NCI-H2107 treated with DMSO at 0.1 percent for 48 hours (cell line): Measurements from ENCODE around the gene RRP1.

Source experiments
- DNase-seq: peaks from one replicate; lab custom pipeline; 2025; ENCODE audit not compliant: unreplicated experiment; lab: John Stamatoyannopoulos, UW

RRP1 gene

DNA sequence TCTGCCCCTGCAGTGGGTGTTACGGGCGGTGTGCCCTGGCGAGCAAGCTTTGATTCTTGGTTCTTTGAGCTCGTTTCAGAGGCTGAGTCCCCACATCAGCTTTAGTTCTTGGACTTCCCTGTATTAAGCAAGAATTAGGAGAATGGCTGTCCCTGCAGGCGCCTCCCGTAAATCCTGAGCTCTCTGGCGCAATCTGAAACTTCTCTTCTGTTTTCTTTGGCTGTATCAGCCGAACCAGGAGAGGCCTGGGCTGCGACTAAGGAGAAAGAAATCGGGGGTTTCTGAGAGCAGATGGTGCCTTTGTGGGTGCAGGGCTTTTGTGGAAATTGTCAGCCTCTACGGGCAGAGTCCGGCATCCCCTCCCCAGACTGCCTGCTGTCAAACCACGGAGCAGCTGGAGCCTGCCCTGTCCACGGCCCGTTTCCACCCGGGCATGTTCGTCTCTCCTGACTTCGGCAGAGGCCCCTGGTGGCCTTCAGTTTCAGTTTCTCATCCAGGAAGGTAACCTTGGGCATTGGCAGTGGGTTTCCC lies 31.2 kb upstream of the RRP1 start:
- no peak for DNase-seq

DNA sequence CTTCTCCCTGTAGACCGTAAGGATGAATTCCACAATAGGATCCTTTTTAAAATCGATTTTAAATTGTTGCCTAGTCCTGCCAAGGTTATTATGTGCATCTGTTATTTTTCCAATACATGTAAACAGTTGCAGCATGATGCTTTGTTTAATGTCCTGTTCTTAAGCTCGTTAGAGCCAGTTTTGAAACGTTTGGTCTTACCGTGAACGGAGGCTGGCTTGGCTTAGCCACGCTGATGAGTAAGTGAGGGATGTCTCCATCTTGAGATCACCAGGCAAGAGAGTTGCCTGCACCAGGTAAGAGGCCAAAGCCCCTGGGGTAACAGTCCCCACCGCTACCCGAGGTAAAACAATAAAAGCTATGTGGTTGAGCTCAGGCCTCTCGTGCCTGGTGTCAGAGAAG lies 30.6 kb upstream of the RRP1 start:
- no peak for DNase-seq

DNA sequence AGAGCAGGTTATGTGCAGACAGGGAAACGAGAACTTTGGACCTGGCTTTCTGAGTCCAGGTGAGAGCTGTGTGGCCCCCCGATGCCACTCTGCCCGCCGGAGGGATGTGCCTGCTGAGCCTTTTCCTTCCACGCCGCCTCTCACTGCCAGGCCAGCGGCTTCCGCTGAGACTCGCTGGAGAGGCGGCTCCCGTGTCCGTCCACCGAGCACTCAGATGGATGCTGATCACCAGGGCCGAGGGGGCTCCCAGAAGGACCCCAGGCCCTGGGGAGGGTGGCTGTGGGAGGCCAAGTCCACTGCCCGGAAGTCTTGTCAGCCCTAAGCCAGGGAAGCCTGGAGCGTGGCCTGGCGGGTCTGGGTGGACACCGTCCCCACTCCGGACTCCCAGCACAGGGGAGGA lies 29.7 kb upstream of the RRP1 start:
- no peak for DNase-seq

DNA sequence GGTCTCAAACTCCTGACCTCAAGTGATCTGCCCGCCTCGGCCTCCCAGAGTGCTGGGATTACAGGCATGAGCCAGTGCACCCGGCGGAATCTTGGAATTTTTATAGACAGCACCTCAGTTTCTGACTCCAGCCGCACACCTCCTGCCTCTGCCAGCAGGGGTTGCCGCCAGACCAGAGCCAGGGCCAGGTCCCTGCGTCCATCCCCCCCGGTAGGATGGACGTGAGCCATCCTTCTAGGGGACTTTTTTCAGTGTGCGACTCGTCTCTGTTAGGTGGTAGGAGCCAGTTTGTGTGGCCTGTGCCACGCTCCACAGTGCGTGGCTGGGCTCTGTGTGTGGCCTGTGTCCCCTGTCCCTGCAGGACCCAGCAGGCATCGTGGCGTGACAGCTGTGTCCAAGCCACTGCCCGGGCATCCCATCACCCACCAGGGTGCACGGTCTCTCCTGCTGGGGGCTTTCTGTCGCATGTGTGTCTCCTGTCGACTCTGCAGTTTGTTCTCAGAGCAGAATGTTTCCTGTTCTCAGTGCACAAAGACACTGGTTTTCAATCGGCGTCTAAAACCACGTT lies 28.9 kb upstream of the RRP1 start:
- DNase-seq = no peak

DNA sequence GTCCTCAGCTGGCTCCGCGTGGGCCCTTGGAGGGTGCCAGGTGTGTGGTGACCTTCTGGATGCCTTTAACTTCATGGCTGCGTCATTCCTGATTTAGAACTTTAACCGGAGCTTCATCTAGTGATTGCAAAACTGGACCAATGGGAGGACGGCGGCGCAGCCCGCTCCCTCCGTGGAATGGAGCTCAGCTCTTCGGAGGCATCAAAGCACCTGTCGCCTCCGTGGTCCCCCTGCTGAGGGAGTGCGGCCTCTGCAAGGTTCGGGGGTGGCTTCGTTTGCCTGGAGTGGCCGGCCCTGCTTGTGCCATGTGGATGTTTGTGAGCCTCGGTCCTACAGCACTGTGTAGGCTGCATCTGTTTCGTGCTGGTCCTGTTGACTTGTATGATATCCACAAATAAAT lies 27.5 kb upstream of the RRP1 start:
- DNase-seq = no peak

DNA sequence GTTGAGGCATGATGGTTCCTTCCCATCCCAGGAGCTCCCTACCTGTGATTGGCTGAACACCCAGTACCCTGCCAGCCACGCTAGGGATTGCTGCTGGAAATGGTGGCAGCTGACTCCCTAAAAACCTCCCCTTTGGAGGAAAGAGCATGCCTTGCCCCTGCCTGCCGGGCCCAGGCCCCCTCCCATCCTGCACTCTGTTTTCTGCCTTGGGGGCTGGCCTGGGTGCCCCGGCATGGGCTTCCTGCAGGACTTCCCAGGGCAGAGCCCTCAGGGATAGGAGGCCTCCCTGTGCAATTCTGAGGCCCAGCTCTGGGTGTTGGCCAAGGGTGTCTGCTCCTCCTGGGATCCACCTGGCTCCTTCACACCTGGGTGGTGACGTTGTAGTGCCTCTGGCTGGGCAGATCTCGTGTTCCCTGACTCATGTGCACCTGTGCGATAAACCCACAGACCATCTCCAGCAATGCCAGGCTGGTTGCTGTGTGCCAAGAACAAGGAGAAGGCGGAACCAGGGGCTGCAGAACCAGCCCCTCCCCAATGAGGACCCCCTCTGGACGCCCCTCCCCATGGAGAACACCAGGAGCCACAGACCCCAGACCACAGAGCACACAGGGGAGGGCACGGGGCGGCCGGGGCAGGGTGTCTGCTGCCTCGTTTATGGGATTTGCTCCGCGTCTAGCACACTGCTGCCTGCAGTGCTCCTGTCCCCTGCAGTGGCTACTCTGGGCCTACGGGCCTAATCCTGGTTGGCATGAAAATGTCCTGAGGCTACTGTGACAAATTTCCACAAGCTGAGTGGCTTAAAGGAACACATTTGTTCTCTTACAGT lies 26.9 kb upstream of the RRP1 start:
- no peak for DNase-seq

DNA sequence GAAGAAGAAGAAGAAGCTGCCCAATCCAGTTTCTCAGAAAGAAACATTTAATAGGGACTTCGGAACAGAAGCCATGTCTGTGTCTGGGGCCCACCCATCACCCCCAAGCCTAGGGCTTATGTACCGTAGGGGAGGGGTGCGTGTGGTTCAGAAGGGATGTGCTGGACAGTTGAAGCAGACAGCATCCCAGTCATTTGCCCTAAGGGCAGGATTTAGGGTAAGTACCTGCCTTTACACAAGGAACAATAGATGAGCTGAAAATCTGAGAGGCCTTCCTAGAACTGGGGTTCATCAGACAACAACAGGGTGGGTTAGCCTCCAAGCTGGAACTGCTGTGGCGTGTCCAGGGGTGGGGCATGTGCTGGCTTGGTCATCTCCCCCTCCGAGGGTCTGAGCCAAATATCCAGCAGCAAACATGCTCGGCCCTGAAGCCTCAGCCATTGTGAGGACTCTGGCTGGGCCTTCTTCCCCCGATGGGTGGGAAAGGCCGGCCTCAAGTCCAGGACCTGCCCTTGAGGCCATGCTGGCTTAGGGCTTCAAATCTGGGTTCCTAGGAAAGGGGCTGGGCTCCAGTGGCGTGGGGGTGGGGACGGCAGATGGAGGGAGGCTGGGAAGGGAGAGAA lies 25.4 kb upstream of the RRP1 start:
- no peak for DNase-seq

DNA sequence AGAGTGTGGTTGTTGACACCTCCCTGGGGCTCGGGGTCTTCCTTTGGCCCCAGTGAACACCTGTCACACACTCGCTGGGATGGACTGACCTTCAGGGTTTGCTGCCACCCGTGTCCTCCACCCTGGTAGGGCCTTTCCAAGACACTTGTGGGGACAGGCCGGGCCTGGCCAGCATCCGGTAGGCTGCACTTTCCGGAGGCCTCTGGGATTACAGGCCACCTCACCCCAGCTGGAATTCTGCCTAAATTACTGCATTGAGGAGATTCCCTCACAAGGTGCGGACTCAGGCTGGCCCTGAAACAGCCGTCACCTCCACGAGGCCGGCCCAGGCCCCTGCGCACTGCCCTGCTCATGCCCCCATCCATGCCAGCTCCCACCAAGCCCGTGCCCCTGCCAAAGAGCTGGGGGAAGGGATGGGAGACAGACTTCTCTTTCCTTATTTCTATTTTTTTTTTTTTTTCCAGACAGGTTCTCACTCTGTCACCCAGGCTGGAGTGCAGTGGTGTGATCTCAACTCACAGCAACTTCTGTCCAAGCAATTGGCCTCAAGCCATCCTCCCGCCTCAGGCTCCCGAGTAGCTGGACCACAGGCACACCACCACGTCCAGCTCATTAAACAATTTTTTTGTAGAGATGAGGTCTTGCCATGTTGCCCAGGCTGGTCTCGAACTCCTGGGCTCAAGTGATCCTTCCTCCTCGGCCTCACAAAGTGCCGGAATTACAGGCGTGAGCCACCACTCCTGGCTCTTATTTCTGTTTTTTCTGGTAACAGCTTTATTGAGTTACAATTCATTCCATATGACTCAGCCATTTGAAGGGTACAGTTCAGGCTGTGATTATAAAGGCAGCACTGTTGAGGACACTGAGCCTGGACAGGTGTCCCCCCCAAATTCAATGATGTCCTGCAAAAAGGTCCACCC lies 24.5 kb upstream of the RRP1 start:
- no peak for DNase-seq

DNA sequence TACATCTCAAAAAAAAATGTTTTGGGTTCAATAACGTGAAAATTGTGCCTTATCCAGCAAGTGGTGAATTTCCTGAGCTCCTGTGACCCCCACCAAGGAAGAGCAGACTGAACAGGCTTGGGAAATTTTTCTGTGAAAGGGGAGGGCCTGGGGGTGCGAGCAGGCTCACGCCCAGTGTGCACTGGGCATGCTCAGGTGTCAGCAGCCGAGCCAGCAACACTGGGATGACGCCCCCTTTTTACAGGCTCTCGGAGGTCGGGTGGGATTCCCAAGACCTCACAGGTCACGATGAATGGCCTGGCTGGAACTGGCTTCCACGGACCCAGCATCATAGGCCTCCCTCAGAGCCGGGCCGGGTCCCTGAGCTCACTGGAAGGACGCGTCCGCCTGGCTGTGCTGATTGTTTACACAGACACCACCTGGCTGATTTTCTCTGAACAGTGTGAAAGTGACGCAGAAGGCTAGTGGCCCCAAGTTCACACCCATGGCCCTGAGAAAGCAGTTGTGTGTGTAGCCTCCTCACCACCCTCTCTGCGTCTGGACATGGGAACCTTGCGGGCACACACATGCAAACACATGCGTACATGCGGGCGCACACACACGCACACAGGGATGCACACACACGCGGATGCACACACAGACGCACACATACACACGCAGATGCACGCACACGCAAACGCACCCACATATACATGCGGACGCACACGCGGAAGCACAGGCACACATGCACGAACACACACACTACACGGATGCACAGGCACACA lies 22.5 kb upstream of the RRP1 start:
- DNase-seq = no peak

DNA sequence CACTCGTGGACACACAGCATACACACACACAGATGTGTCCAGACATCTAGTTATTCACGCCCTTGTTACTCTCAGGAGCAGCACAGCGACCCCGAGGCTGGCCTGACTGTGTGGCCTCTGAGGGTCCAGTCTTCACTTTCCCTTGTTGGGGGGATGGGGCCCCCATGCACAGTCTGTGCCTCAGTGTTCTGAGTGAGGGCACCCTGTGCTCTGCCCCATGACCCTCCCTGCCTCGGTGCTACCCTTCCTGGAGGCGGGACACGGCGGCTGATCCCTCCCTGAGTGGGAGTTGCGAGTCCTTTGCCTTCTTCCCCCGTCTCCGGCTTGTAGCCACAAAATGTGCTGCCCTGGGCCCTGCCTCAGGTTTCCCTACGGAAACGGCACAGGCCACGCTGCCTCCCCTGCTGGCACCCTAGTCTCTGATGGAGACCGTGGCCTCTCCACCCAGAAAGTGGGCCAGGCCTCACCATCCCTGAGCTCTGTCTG lies 21.8 kb upstream of the RRP1 start:
- DNase-seq = no peak

DNA sequence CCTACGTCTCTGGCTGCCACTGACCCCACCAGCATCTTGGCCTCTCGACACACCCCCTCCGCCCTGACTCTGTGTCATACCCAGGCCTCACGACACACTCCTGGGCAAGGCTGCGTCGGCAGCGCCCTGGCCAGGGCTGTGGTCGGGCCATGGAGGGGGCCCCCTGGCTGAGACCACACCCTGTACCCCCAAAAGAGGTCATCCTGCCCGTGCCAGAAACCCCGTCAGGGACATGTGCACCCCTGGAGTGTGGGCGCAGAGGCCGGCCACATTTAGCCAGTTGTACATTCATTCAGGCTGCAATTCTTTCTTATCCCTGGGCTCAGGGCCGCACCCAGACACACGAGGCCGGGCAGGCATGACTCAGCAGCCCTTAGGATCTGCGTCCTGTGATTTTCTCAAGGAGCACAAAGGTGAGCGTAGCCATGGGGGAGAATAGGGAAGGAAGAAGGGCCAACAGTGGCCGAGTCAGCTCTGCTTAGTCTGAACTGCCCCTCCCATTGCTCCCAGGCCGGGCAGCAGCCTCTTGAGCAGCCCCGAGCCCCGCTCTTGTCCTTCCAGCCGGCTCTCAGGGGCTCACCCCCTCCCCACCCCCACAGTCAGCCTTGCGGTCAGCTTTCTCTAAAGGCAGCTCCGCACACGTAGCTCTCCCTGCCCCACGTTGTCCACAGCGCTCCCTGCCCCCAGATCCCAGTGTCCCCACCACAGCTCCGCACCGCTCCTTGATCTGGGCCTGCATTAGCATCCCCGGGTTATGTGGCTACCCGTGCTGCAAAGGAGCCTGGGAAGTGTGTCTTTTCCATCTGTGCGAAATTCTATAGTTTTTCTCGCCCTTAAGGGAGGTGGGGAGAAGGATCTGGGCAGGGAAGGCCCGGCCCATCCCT lies 21.2 kb upstream of the RRP1 start:
- no peak for DNase-seq

DNA sequence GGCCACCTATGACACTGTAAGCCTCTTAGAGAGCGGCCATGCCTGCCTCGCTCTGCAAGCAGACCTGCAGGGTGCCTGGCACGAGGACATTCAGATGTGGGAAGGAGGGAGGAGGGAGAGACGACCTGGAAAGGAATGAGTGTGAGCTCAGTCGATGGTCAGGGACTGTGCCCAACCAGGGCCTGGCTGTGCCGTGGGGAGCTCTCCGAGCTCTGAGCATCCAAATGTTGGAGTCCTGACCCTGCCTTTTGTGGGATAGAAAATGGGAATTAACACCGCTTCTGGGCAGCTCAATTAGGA lies 20.6 kb upstream of the RRP1 start:
- DNase-seq = no peak

DNA sequence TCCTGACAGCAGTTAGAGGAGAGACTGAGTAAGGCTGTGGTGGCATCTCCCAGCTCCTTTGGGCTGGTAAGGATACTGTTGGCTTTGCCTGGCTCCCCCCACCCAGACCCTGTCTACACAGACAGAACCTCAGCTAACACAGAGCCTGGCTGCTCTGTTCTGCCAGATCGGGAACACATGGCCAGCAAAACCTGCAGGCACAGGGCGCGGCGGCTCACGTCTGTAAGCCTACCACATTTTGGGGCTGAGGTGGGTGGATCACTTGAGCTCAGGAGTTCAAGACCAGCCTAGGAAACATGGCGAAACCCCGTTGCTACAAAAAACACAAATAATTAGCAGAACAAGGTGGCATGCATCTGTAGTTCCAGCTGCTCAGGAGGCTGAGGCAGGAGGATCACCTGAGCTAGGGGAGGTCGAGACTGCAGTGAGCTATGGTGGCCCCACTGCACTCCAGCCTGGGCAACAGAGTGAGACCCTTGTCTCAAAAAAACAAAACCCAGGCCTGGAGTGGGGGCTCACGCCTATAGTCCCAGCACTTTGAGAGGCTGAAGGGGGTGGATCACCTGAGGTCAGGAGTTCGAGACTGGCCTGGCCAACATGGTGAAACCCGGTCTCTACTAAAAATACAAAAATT lies 19.9 kb upstream of the RRP1 start:
- no peak for DNase-seq

DNA sequence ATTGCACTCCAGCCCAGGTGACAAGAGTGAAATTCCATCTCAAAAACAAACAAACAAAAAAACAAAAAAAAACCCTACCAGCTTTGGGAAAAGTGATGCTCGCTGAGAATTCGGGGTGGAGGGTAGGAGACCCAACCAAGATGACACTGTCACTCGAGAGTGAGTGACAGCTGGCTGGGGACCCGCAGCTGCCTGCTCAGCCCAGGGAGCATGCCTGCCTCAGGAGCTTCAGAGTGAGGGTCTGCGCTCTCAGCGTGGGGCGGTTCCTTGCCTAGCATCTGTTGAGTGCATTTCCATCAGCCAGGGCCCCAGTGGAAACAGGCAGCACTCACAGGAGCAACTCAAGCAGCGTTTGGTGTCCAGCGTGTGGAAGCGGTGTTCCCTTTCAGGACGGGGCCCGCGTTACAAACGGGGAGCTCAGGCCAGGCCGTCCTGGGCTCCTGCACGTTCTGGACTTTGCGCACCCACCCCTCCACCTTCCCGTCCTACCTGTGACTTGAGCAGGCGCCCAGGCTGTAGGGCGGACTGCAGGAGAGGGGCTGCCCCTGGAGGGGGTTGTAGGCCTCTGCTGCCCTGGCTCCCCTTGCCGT lies 19.2 kb upstream of the RRP1 start:
- DNase-seq = no peak

DNA sequence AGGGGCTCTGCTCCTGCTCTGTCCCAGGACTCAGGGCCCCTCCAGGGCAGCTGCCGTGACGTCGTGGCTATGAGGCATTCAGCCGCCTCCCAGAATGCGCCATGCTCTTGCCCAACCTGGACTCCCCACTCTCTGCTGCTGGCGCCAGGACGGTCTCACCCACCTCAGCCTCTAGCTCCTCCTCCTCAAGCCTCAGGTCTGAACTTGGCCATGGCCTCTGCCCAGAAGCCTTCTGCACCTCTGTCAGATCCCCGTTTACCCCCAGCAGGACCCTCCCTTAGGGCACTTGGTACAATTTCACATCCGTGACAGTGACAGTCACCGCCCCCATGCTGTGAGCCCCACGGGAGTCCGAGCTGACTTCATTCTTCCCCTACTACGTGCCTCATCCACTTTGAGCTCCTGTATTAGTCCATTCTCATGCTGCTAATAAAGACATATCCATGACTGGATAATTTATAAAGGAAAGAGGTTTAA lies 18.1 kb upstream of the RRP1 start:
- no peak for DNase-seq

DNA sequence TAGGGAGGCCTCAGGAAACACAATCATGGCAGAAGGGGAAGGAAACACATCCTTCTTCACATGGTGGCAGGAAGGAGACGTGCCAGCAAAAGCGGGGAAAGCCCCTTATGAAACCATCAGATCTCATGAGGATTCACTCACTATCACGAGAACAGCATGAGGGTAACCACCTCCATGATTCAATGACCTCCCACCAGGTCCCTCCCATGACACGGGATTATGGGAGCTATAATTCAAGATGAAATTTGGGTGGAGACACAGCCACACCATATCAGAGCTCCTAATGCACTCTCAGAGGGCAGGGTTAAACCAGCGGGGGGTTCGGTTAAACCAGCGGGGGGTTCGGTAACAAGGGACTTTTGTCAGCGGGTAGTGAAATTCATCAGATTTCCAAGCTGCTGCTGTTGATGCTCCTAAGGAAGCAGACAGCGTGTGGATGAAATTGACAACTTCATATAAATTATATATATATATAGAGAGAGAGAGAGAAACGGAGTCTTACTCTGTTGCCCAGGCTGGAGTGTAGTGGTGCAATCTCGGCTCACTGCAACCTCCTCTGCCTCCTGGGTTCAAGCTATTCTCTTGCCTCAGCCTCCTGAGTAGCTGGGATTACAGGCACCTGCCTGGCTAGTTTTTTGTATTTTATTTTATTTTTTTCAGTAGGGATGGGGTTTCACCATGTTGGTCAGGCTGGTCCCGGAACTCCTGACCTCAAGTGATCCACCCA lies 17.5 kb upstream of the RRP1 start:
- no peak for DNase-seq

DNA sequence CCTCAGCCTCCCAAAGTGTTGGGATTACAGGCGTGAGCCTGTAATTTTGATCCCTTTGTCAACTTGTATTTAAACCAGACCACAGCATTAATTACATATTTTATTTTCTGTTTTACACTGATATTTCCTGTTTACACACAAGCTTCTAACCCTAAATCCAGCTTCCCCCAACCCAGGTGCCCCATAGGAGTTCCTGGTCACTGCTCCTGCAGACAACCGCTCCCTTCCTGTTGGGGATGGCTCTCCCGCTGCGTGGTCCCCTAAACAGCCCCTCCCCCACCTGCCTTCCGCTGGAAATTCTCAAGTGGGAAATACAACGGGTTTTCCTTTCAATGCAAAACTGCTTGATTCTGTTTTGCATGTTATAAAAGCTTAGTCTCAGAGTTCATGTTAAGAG lies 17.0 kb upstream of the RRP1 start:
- DNase-seq = no peak

DNA sequence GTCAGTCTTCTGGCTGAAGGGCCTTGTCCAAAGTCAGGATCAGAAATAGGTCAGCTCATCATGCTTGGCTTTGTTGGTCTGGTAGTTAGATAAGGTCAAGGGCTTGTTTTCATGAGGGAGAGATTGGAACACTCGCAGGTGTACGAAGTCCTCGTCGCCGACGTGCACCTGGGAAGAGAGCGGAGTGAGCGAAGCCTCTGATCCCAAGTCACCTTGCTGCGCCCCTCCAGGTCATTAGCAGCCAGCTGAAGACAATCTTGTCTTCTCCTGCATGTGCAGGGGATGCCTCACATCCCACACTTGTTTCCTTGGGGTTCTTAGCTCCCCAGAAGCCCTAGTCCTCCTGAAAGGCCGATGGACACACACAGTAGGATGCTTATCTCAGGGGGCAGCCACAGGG lies 15.2 kb upstream of the RRP1 start:
- no peak for DNase-seq
